GM10266 (cell line): Measurements from ENCODE around the gene ARMC7.
A peak's percentile ranks its signal among the peaks of the same experiment; 100 is the strongest.

ENCODE experiments used
- DNase-seq: peaks from one replicate; pipeline ENCODE4 v3.0.0; 2012; ENCODE audit errors: extremely low spot score
- CTCF ChIP-seq: IDR thresholded peaks from 2 replicates; pipeline ENCODE4 v1.5.1; 2012; ENCODE audit warnings: mild to moderate bottlenecking, low read depth; ENCODE audit not compliant: control insufficient read depth, insufficient read depth; ENCODE audit errors: missing control alignments

ARMC7 gene

GRCh38 chr17:75109407-75110233, at the start of gene ARMC7:
TSS of gene ARMC7 (plus strand) at chr17:75109969. CDS start at chr17:75110289, 320 bp downstream.
- DNase-seq = peak; percentile 94
- TF ChIP-seq CTCF = no peak

GRCh38 chr17:75060434-75061054, 49.2 kb upstream of the ARMC7 start:
- DNase-seq = no peak
- TF ChIP-seq CTCF = no peak

DNA sequence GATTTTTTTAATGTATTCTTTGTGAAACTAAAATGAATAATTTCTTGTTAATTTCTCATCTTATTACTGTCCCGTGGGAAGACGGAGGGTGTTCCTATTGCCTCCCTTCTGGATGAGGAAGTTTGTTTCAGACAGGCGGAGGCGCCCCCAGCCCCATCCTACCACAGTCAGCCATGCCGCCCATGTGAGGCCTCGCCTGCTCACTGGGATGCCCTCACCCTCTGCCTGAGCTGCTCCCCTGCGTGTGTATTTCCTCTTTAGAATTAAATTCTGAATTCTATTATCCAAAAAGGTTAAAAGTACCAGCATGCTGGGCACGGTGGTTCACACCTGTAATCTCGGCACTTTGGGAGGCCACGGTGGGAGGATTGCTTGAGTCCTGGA, 48.7 kb upstream of the ARMC7 start:
- DNase-seq = no peak
- no peak for TF ChIP-seq CTCF

GRCh38 chr17:75061618-75062017, 48.2 kb upstream of the ARMC7 start:
- TF ChIP-seq CTCF = no peak
- no peak for DNase-seq

DNA sequence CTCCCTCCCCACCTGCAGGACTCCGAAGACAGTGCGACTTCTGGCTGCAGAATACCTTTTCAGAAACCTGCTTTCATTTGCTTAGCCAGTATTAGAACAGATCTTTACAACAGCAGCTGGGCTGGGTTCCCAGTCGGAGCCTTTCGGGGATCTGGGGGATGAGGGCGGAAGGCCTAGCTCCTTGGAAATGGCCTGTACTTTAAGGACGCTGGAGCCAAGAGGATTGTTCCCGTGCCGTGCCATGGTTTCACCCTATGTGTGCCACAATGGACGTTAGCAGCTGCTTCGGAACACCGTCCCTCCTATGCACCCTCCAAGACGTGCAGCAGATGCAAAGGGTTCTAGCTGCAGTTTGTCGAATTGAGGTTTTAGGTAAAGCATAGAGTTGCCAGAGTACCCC, 46.6 kb upstream of the ARMC7 start:
- TF ChIP-seq CTCF = no peak
- DNase-seq = no peak

DNA sequence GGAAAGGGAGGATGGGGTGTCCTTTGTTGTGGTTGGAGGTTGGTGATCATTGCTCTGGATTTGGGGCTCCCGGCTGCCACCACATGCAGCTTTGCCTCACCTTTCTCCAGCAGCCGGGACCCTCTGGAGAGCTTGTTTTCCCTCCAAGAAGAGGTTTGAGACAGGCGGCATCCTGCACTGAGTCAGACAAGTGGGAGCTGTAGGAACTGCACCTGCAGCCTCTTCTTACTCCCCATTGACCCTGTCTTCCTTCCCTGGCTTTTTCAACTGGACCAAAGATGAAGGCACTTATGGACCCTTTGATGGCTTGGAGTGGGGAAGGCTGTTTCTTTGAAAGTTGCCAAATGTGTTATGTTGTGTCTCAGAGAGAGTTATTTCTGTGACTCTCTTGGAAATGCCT, 46.1 kb upstream of the ARMC7 start:
- no peak for TF ChIP-seq CTCF
- no peak for DNase-seq

GRCh38 chr17:75064040-75064439, 45.7 kb upstream of the ARMC7 start:
- no peak for TF ChIP-seq CTCF
- DNase-seq = no peak
